ENCODE data around the gene CLDN16.

- TF ChIP-seq CTCF (IDR thresholded peaks at IDR 0.05): no peak
- no peak for TF ChIP-seq POLR2A (IDR thresholded peaks at IDR 0.05)
Measured at GRCh38 chr3:190456770-190457169, 68.8 kb downstream of the CLDN16 start.
